Uterus (tissue), 2 donors: ENCODE data around the gene TRIM38.

Experiments
- CTCF ChIP-seq, 4 experiments: fragments of 200-600 bp in 2 of 4; fragments of 450-650 bp in 2 of 4; sonication (generic) in 2 of 4; IDR thresholded peaks; one replicate each; pipeline ENCODE4 v1.5.1; 2016 to 2019; ENCODE audit warnings: antibody characterized with exemption in 4 of 4, mild to moderate bottlenecking in 2 of 4, moderate library complexity in 1 of 4
- POLR2A ChIP-seq, 2 donors: fragments of 450-650 bp; IDR thresholded peaks; one replicate each; pipeline ENCODE4 v1.6.1; 2016; ENCODE audit warnings: antibody characterized with exemption in 2 of 2, mild to moderate bottlenecking in 1 of 2, moderate library complexity in 1 of 2

- TF ChIP-seq CTCF (IDR thresholded peaks at IDR 0.05), result no peak
- TF ChIP-seq POLR2A (IDR thresholded peaks at IDR 0.05), result no peak
Measured at GRCh38 chr6:25953733-25954132, 8.9 kb upstream of the TRIM38 start.
